ENCODE results near the gene SERINC5.
"Not testable (repeated sequence)": the region's sequence is repeated elsewhere in the genome, so short reads cannot be mapped to it uniquely, and the experiment has no call there.

Gene SERINC5

GRCh38 chr5:80165452-80165851 is 90.4 kb downstream of the SERINC5 start:
- no peak for DNase-seq

- no peak for DNase-seq
These were observed 94.7 kb downstream of the SERINC5 start for GRCh38 chr5:80161165-80161564.

- no peak for DNase-seq
These were observed 95.6 kb downstream of the SERINC5 start for GRCh38 chr5:80160242-80160641.

- DNase-seq: no peak
These were observed 96.6 kb downstream of the SERINC5 start for GRCh38 chr5:80159133-80159815.

GRCh38 chr5:80156156-80156555 is 99.7 kb downstream of the SERINC5 start:
- DNase-seq: no peak

GRCh38 chr5:80154749-80155148 is 101.1 kb downstream of the SERINC5 start:
- DNase-seq: no peak

GRCh38 chr5:80154289-80154688 is 101.6 kb downstream of the SERINC5 start:
- DNase-seq: not testable (repeated sequence)

- no peak for DNase-seq
These were observed 102.2 kb downstream of the SERINC5 start for GRCh38 chr5:80153586-80154126.

GRCh38 chr5:80152778-80153177 is 103.1 kb downstream of the SERINC5 start:
- no peak for DNase-seq

- DNase-seq: no peak
These were observed 104.0 kb downstream of the SERINC5 start for GRCh38 chr5:80151890-80152289.

- DNase-seq: no peak
These were observed 105.1 kb downstream of the SERINC5 start for GRCh38 chr5:80150731-80151130.

GRCh38 chr5:80149161-80149609 is 106.7 kb downstream of the SERINC5 start:
- no peak for DNase-seq

GRCh38 chr5:80147119-80147815 is 108.6 kb downstream of the SERINC5 start:
- DNase-seq: no peak

GRCh38 chr5:80146046-80146445 is 109.8 kb downstream of the SERINC5 start:
- DNase-seq: no peak

- no peak for DNase-seq
These were observed 112.4 kb downstream of the SERINC5 start for GRCh38 chr5:80143491-80143890.

GRCh38 chr5:80142996-80143395 is 112.9 kb downstream of the SERINC5 start:
- DNase-seq: no peak

GRCh38 chr5:80141681-80142080 is 114.2 kb downstream of the SERINC5 start:
- no peak for DNase-seq

GRCh38 chr5:80141147-80141671 is 114.6 kb downstream of the SERINC5 start:
- DNase-seq: no peak

GRCh38 chr5:80140496-80140895 is 115.4 kb downstream of the SERINC5 start:
- DNase-seq: no peak

- no peak for DNase-seq
These were observed 116.3 kb downstream of the SERINC5 start for GRCh38 chr5:80139466-80139972.

- no peak for DNase-seq
These were observed 117.4 kb downstream of the SERINC5 start for GRCh38 chr5:80138486-80138885.

GRCh38 chr5:80136798-80137197 is 119.0 kb downstream of the SERINC5 start:
- not testable (repeated sequence) for DNase-seq

GRCh38 chr5:80134876-80135275 is 121.0 kb downstream of the SERINC5 start:
- no peak for DNase-seq

GRCh38 chr5:80129146-80129545 is 126.7 kb downstream of the SERINC5 start:
- DNase-seq: no peak

All from activated CD4-positive, alpha-beta T cell treated with anti-CD3 and anti-CD28 coated beads, Interleukin-2, amount 50 U/mL, for 16 hours (primary cell).